Measurements from ENCODE around the gene BOLA3. TPM values are rescaled to one million over a fixed set of nuclear protein-coding genes. Genes with fewer than 3 reads are reported as not detected.

The BOLA3 gene
- total and polyA plus RNA-seq, 2 of the 4 experiments (the other 2 are of a cell fraction) = 13.3 to 39.5 TPM

- H3K27ac ChIP-seq (ENCODE audit: insufficient read depth, low read length) = no peak overlapping the region
- no peak overlapping the region for H3K23ac ChIP-seq (ENCODE audit: low read depth, low read length)
- H4K91ac ChIP-seq (ENCODE audit: insufficient read depth, low read depth, low read length) = no peak overlapping the region
- POLR2A ChIA-PET (ENCODE audit: unreplicated experiment) = no interaction called here
- H2BK5ac ChIP-seq (ENCODE audit: low read depth, low read length, poor library complexity, severe bottlenecking) = no peak overlapping the region
- no peak overlapping the region for H2BK15ac ChIP-seq (ENCODE audit: low read depth, low read length)
- H4K20me1 ChIP-seq (ENCODE audit: insufficient read depth, low read length) = no peaks in the 10 kb centered on the region
- no peaks in the 10 kb centered on the region for H3K36me3 ChIP-seq (ENCODE audit: control insufficient read depth, insufficient read depth, low read length)
- H2AFZ ChIP-seq (replicated peaks; ENCODE audit: low read length, poor library complexity) = no peak overlapping the region
- H3K27me3 ChIP-seq (ENCODE audit: control insufficient read depth, insufficient read depth, low read length) = peaks cover 6% of the 10 kb centered on the region
- no peak overlapping the region for H4K8ac ChIP-seq (ENCODE audit: low read depth in 2 of 2, low read length in 2 of 2)
- H3K9ac ChIP-seq (ENCODE audit: low read depth, low read length) = no peak overlapping the region
- H3K4me1 ChIP-seq (ENCODE audit: control insufficient read depth, insufficient read depth, low read length) = peaks cover 2% of the 10 kb centered on the region; the same call in 1 of the 2 replicates
- H3K56ac ChIP-seq (ENCODE audit: extremely low read depth, insufficient read depth, low read length) = no peak overlapping the region
- ATAC-seq (ENCODE audit: low read depth) (no peak), DNase-seq (no peak)
- WGBS, 2 experiments (ENCODE audit: extremely low coverage in 2 of 2, insufficient read length in 1 of 2) = no CpG with 5 or more reads among the region's 6 CpGs
- H3K79me1 ChIP-seq (ENCODE audit: low read depth in 1 of 2, low read length in 2 of 2) = no peaks in the 10 kb centered on the region
- no peak overlapping the region for H3K4me3 ChIP-seq (ENCODE audit: insufficient read depth, low read depth, low read length)
- 0 out of 2 replicates have a peak, but pooled peaks cover 3% of the 10 kb centered on the region for H3K9me1 ChIP-seq (ENCODE audit: insufficient read depth, low read length)
- dilution Hi-C loops (cut with HindIII; ENCODE audit: low sequenced_read_pairs, unreplicated experiment) = no loop called here
- H2AK5ac ChIP-seq (ENCODE audit: low read depth, low read length) = no peak overlapping the region
- CTCF ChIA-PET = no interaction called here
- H3K4ac ChIP-seq (ENCODE audit: low read depth, low read length) = no peak overlapping the region
- intact Hi-C loops (cut with micrococcal nuclease) = no loop called here
- in situ Hi-C loops (cut with MboI; ENCODE audit: low sequenced_read_pairs) = no loop called here
- no peak overlapping the region for H4K5ac ChIP-seq (ENCODE audit: low read depth, low read length)
- no peak overlapping the region for H2AK9ac ChIP-seq (replicated peaks; ENCODE audit: low read depth, low read length, poor library complexity)
- no peak overlapping the region for H2BK120ac ChIP-seq (ENCODE audit: low read depth, low read length)
- H3K9me3 ChIP-seq (ENCODE audit: control insufficient read depth, insufficient read depth, low read length) = no peaks in the 10 kb centered on the region
- H3K4me2 ChIP-seq (ENCODE audit: low read depth, low read length) = no peak overlapping the region
- H3K14ac ChIP-seq (replicated peaks; ENCODE audit: low read depth, low read length) = no peak overlapping the region
- no peak overlapping the region for H3K18ac ChIP-seq (ENCODE audit: low read depth, low read length)
- no TSS peak for BruUV-seq (replicated peaks)
- H2BK20ac ChIP-seq (ENCODE audit: low read depth, low read length) = no peak overlapping the region
- TF ChIP-seq POLR2A (IDR thresholded peaks at IDR 0.05; ENCODE audit: low read depth, low read length) = no peak
- TF ChIP-seq CHD1 (IDR thresholded peaks at IDR 0.05; ENCODE audit: low read depth, low read length) = no peak
- TF ChIP-seq FOS (IDR thresholded peaks at IDR 0.05; ENCODE audit: low read depth, low read length) = no peak
- no peak for TF ChIP-seq CEBPB (IDR thresholded peaks at IDR 0.05; ENCODE audit: low read depth, low read length)
- TF ChIP-seq USF2 (IDR thresholded peaks at IDR 0.05; ENCODE audit: low read depth, low read length) = no peak
- TF ChIP-seq RFX5 (IDR thresholded peaks at IDR 0.05; ENCODE audit: low read depth, low read length) = no peak
- TF ChIP-seq RAD21 (IDR thresholded peaks at IDR 0.05; ENCODE audit: low read length) = no peak
- TF ChIP-seq MXI1 (IDR thresholded peaks at IDR 0.05; ENCODE audit: borderline replicate concordance, low read depth, low read length) = no peak
- no peak for TF ChIP-seq CTCF (conservative IDR thresholded peaks at IDR 0.05; ENCODE audit: low read depth, low read length)
- no peak for TF ChIP-seq BHLHE40 (IDR thresholded peaks at IDR 0.05; ENCODE audit: low read depth, low read length)
- TF ChIP-seq MAFK (IDR thresholded peaks at IDR 0.05; ENCODE audit: low read depth, low read length) = no peak
- no peak for TF ChIP-seq ELK1 (IDR thresholded peaks at IDR 0.05; ENCODE audit: borderline replicate concordance, low read depth, low read length)
Observed at GRCh38 chr2:74191596-74192380, 44.1 kb upstream of the BOLA3 start.
